ENCODE data around the gene SEMA5B.

Gene SEMA5B

GRCh38 chr3:122925756-122926155 is 101.8 kb downstream of the SEMA5B start:
- Histone ChIP-seq H2BK12ac (ENCODE audit: low read length) (no peak overlapping the region), H3K79me1 (ENCODE audit: low read length) (no peaks in the 10 kb centered on the region), H3K4me3 (ENCODE audit: low read depth, low read length) (no peak overlapping the region), H3K4me1 (ENCODE audit: control insufficient read depth in 1 of 2, insufficient read depth in 2 of 2, low read length in 2 of 2) (no peaks in the 10 kb centered on the region), H2BK120ac (ENCODE audit: insufficient read depth, low read length, poor library complexity) (no peak overlapping the region), H3K4ac (ENCODE audit: low read depth, low read length) (no peak overlapping the region), H2BK5ac (ENCODE audit: low read depth, low read length, poor library complexity) (no peak overlapping the region), H3K4me2 (ENCODE audit: low read length) (no peak overlapping the region), H4K8ac (ENCODE audit: low read depth, low read length) (no peak overlapping the region), H2AFZ (ENCODE audit: insufficient read depth, low read length, poor library complexity) (no peak overlapping the region), H3K27ac (ENCODE audit: low read depth, low read length) (no peak overlapping the region), H2AK5ac (ENCODE audit: low read length) (no peak overlapping the region), H3K27me3 (ENCODE audit: insufficient read depth, low read length) (peaks cover 5% of the 10 kb centered on the region), H3K79me2 (ENCODE audit: control insufficient read depth, insufficient read depth, low read length, poor library complexity) (no peaks in the 10 kb centered on the region), H3K9me3 (ENCODE audit: insufficient read depth, low read depth, low read length) (peaks cover 2% of the 10 kb centered on the region), H3K36me3 (ENCODE audit: control insufficient read depth in 1 of 2, insufficient read depth in 2 of 2, low read length in 2 of 2) (no peaks in the 10 kb centered on the region), H4K12ac (ENCODE audit: low read depth, low read length) (no peak overlapping the region), H3K9ac (ENCODE audit: low read length) (no peak overlapping the region), H3K23ac (ENCODE audit: low read length) (no peak overlapping the region), H3K18ac (ENCODE audit: low read length) (no peak overlapping the region), H4K91ac (ENCODE audit: low read depth, low read length) (no peak overlapping the region), H3K14ac (ENCODE audit: low read length) (no peak overlapping the region)
- no CpG with 5 or more reads among the region's 1 CpG for WGBS (ENCODE audit: extremely low coverage, insufficient coverage, insufficient read length)
- DNase-seq, result no peak

DNA sequence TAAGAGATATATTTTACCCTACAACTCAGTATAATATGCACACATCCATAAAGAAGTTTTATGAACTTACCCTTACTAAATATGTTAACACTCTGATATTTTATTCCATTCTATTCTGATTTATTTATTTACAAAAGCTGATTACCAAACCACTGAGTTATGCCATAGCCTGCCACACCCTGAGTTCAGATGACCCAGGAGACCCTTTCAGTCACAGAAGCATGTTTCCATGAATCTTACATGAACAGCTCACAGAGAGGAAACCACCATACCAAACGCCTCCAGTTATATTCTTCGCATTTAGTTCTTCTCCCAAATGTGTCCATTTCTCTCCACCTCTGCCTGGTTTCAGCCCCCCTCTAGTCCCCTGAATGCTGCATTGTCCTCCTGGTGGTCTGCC is 103.5 kb downstream of the SEMA5B start:
- Histone ChIP-seq H3K9me3 (ENCODE audit: insufficient read depth, low read depth, low read length) (peaks cover 4% of the 10 kb centered on the region), H3K4ac (ENCODE audit: low read depth, low read length) (no peak overlapping the region), H2BK120ac (ENCODE audit: insufficient read depth, low read length, poor library complexity) (no peak overlapping the region), H3K23ac (ENCODE audit: low read length) (no peak overlapping the region), H3K18ac (ENCODE audit: low read length) (no peak overlapping the region), H2BK5ac (ENCODE audit: low read depth, low read length, poor library complexity) (no peak overlapping the region), H3K79me2 (ENCODE audit: control insufficient read depth, insufficient read depth, low read length, poor library complexity) (no peaks in the 10 kb centered on the region), H3K4me2 (ENCODE audit: low read length) (no peak overlapping the region), H3K4me3 (ENCODE audit: low read depth, low read length) (no peak overlapping the region), H3K36me3 (ENCODE audit: control insufficient read depth in 1 of 2, insufficient read depth in 2 of 2, low read length in 2 of 2) (no peaks in the 10 kb centered on the region), H3K27ac (ENCODE audit: low read depth, low read length) (no peak overlapping the region), H4K12ac (ENCODE audit: low read depth, low read length) (no peak overlapping the region), H4K8ac (ENCODE audit: low read depth, low read length) (no peak overlapping the region), H3K79me1 (ENCODE audit: low read length) (no peaks in the 10 kb centered on the region), H3K4me1 (ENCODE audit: control insufficient read depth in 1 of 2, insufficient read depth in 2 of 2, low read length in 2 of 2) (no peaks in the 10 kb centered on the region), H3K27me3 (ENCODE audit: insufficient read depth, low read length) (peaks cover 5% of the 10 kb centered on the region), H2AFZ (ENCODE audit: insufficient read depth, low read length, poor library complexity) (no peak overlapping the region), H4K91ac (ENCODE audit: low read depth, low read length) (no peak overlapping the region), H2BK12ac (ENCODE audit: low read length) (no peak overlapping the region), H3K14ac (ENCODE audit: low read length) (no peak overlapping the region), H3K9ac (ENCODE audit: low read length) (no peak overlapping the region), H2AK5ac (ENCODE audit: low read length) (no peak overlapping the region)
- DNase-seq, result no peak
- no CpG with 5 or more reads among the region's 2 CpGs for WGBS (ENCODE audit: extremely low coverage, insufficient coverage, insufficient read length)

- no peak overlapping the region for H2BK12ac ChIP-seq (ENCODE audit: low read length)
- no peak overlapping the region for H2AK5ac ChIP-seq (ENCODE audit: low read length)
- no peak for DNase-seq
- no peak overlapping the region for H2BK120ac ChIP-seq (ENCODE audit: insufficient read depth, low read length, poor library complexity)
- H3K79me2 ChIP-seq (ENCODE audit: control insufficient read depth, insufficient read depth, low read length, poor library complexity), result no peaks in the 10 kb centered on the region
- no peak overlapping the region for H3K4me3 ChIP-seq (ENCODE audit: low read depth, low read length)
- no peak overlapping the region for H3K9ac ChIP-seq (ENCODE audit: low read length)
- peaks cover 4% of the 10 kb centered on the region for H3K9me3 ChIP-seq (ENCODE audit: insufficient read depth, low read depth, low read length)
- no peak overlapping the region for H4K91ac ChIP-seq (ENCODE audit: low read depth, low read length)
- no peak overlapping the region for H4K12ac ChIP-seq (ENCODE audit: low read depth, low read length)
- H3K4ac ChIP-seq (ENCODE audit: low read depth, low read length), result no peak overlapping the region
- H3K4me2 ChIP-seq (ENCODE audit: low read length), result no peak overlapping the region
- H2AFZ ChIP-seq (ENCODE audit: insufficient read depth, low read length, poor library complexity), result no peak overlapping the region
- no peak overlapping the region for H3K14ac ChIP-seq (ENCODE audit: low read length)
- H3K27me3 ChIP-seq (ENCODE audit: insufficient read depth, low read length), result peaks cover 5% of the 10 kb centered on the region
- H3K36me3 ChIP-seq (ENCODE audit: control insufficient read depth in 1 of 2, insufficient read depth in 2 of 2, low read length in 2 of 2), result no peaks in the 10 kb centered on the region
- no peak overlapping the region for H3K23ac ChIP-seq (ENCODE audit: low read length)
- H2BK5ac ChIP-seq (ENCODE audit: low read depth, low read length, poor library complexity), result no peak overlapping the region
- H3K18ac ChIP-seq (ENCODE audit: low read length), result no peak overlapping the region
- no peak overlapping the region for H4K8ac ChIP-seq (ENCODE audit: low read depth, low read length)
- no peaks in the 10 kb centered on the region for H3K4me1 ChIP-seq (ENCODE audit: control insufficient read depth in 1 of 2, insufficient read depth in 2 of 2, low read length in 2 of 2)
- H3K79me1 ChIP-seq (ENCODE audit: low read length), result no peaks in the 10 kb centered on the region
- WGBS (ENCODE audit: extremely low coverage, insufficient coverage, insufficient read length), result no CpG with 5 or more reads among the region's 6 CpGs
- no peak overlapping the region for H3K27ac ChIP-seq (ENCODE audit: low read depth, low read length)
Measured at GRCh38 chr3:122923611-122924010, 104.0 kb downstream of the SEMA5B start.

GRCh38 chr3:122921791-122922651 is 105.5 kb downstream of the SEMA5B start:
- H2AFZ ChIP-seq (ENCODE audit: insufficient read depth, low read length, poor library complexity), result no peak overlapping the region
- no CpG with 5 or more reads among the region's 68 CpGs for WGBS (ENCODE audit: extremely low coverage, insufficient coverage, insufficient read length)

More at GRCh38 chr3:122921791-122922651, 105.5 kb downstream of the SEMA5B start:
- Histone ChIP-seq H3K18ac (ENCODE audit: low read length) (no peak overlapping the region), H4K8ac (ENCODE audit: low read depth, low read length) (no peak overlapping the region), H3K27ac (ENCODE audit: low read depth, low read length) (no peak overlapping the region), H4K91ac (ENCODE audit: low read depth, low read length) (no peak overlapping the region), H3K23ac (ENCODE audit: low read length) (no peak overlapping the region), H3K79me2 (ENCODE audit: control insufficient read depth, insufficient read depth, low read length, poor library complexity) (no peaks in the 10 kb centered on the region), H3K27me3 (ENCODE audit: insufficient read depth, low read length) (peaks cover 5% of the 10 kb centered on the region), H3K14ac (ENCODE audit: low read length) (no peak overlapping the region), H3K4me1 (ENCODE audit: control insufficient read depth in 1 of 2, insufficient read depth in 2 of 2, low read length in 2 of 2) (no peaks in the 10 kb centered on the region), H3K4me2 (ENCODE audit: low read length) (peak overlapping the region; percentile 47), H2BK120ac (ENCODE audit: insufficient read depth, low read length, poor library complexity) (no peak overlapping the region), H2AK5ac (ENCODE audit: low read length) (no peak overlapping the region), H3K4ac (ENCODE audit: low read depth, low read length) (no peak overlapping the region), H3K79me1 (ENCODE audit: low read length) (no peaks in the 10 kb centered on the region), H3K36me3 (ENCODE audit: control insufficient read depth in 1 of 2, insufficient read depth in 2 of 2, low read length in 2 of 2) (no peaks in the 10 kb centered on the region), H3K4me3 (ENCODE audit: low read depth, low read length) (peak overlapping the region; percentile 33), H2BK5ac (ENCODE audit: low read depth, low read length, poor library complexity) (no peak overlapping the region), H4K12ac (ENCODE audit: low read depth, low read length) (no peak overlapping the region), H2BK12ac (ENCODE audit: low read length) (no peak overlapping the region), H3K9me3 (ENCODE audit: insufficient read depth, low read depth, low read length) (peaks cover 4% of the 10 kb centered on the region), H3K9ac (ENCODE audit: low read length) (no peak overlapping the region)
- peak in 1 of 2 donors; percentile 49 for DNase-seq
